Peyer's patch (tissue), 4 donors: ENCODE data around the gene HMCES.

Source experiments
- POLR2A ChIP-seq, 2 donors: fragments of 450-650 bp; IDR thresholded peaks; one replicate each; pipeline ENCODE4 v1.5.1; 2017; ENCODE audit warnings: antibody characterized with exemption in 2 of 2, mild to moderate bottlenecking in 2 of 2, moderate library complexity in 2 of 2
- TF ChIP-seq, protein P1 (sequence below), 6 experiments: fragments of 450-650 bp in 4 of 6; fragments of 200-600 bp in 2 of 6; sonication (generic) in 1 of 6; IDR thresholded peaks; one replicate each; pipeline ENCODE4 v1.5.1; 2017 to 2019; ENCODE audit warnings: antibody characterized with exemption in 6 of 6, mild to moderate bottlenecking in 3 of 6, moderate library complexity in 1 of 6

DNA sequence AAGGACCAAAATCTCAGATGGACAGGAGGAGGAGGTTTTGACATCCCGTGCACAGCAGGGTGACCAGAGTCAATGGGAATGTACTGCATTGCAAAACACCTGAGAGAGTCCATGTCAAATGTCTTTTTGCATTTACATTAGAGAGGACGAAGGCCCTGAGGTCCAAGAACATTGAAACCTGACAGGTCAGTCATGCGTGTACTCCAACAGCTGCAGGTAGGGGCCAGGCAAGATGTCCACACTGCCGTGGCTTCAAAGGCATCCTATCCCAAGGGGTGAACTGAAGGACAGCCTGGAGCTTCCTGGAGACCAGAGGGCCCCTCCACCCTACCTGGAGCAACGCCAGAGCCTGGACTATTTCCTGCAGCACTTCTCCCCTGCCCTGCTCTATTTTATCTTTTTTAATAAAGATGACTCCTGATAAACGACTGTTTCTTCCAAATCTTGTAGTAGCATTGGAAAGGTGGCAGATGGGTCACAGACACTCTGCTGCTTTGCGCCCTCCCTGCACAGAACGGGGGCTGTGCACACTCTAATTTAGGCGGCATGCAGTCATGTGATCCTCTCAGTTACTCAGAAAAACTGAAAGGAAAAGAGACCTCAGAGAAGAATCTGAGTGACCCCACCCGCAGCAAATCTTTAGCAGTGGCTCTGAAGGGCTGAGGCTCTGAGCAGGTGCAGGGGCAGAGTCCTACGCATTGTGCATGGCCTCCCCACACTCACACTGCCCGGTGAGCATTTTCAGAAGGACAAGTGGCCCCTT is 68.2 kb downstream of the HMCES start:
- TF ChIP-seq, protein P1, sequence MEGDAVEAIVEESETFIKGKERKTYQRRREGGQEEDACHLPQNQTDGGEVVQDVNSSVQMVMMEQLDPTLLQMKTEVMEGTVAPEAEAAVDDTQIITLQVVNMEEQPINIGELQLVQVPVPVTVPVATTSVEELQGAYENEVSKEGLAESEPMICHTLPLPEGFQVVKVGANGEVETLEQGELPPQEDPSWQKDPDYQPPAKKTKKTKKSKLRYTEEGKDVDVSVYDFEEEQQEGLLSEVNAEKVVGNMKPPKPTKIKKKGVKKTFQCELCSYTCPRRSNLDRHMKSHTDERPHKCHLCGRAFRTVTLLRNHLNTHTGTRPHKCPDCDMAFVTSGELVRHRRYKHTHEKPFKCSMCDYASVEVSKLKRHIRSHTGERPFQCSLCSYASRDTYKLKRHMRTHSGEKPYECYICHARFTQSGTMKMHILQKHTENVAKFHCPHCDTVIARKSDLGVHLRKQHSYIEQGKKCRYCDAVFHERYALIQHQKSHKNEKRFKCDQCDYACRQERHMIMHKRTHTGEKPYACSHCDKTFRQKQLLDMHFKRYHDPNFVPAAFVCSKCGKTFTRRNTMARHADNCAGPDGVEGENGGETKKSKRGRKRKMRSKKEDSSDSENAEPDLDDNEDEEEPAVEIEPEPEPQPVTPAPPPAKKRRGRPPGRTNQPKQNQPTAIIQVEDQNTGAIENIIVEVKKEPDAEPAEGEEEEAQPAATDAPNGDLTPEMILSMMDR (IDR thresholded peaks at IDR 0.05): no peak
- TF ChIP-seq POLR2A (IDR thresholded peaks at IDR 0.05): no peak
